ENCODE results near the gene STK36. TPM values are rescaled to one million over a fixed set of nuclear protein-coding genes. Genes with fewer than 3 reads are reported as not detected.

STK36 gene
- total RNA-seq, 1 donor from 2014 or later, result 67.8 TPM

- H3K9me3 Mint-ChIP-seq (ENCODE audit: unreplicated experiment), result no peaks in the 10 kb centered on the region
- H3K27ac Mint-ChIP-seq (ENCODE audit: unreplicated experiment), result no peak overlapping the region
- no peak for DNase-seq (ENCODE audit: extremely low spot score, unreplicated experiment)
- no peak overlapping the region for H3K4me3 Mint-ChIP-seq (ENCODE audit: unreplicated experiment)
- no peaks in the 10 kb centered on the region for H3K27me3 Mint-ChIP-seq (ENCODE audit: unreplicated experiment)
- peaks cover 33% of the 10 kb centered on the region for H3K36me3 Mint-ChIP-seq (ENCODE audit: unreplicated experiment)
- TF ChIP-seq, protein P1, sequence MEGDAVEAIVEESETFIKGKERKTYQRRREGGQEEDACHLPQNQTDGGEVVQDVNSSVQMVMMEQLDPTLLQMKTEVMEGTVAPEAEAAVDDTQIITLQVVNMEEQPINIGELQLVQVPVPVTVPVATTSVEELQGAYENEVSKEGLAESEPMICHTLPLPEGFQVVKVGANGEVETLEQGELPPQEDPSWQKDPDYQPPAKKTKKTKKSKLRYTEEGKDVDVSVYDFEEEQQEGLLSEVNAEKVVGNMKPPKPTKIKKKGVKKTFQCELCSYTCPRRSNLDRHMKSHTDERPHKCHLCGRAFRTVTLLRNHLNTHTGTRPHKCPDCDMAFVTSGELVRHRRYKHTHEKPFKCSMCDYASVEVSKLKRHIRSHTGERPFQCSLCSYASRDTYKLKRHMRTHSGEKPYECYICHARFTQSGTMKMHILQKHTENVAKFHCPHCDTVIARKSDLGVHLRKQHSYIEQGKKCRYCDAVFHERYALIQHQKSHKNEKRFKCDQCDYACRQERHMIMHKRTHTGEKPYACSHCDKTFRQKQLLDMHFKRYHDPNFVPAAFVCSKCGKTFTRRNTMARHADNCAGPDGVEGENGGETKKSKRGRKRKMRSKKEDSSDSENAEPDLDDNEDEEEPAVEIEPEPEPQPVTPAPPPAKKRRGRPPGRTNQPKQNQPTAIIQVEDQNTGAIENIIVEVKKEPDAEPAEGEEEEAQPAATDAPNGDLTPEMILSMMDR (IDR thresholded peaks at IDR 0.05), result no peak
- peaks cover 3% of the 10 kb centered on the region for H3K4me1 Mint-ChIP-seq (ENCODE audit: unreplicated experiment)
Observed at GRCh38 chr2:218745559-218746469, 73.9 kb downstream of the STK36 start.

GRCh38 chr2:218746470-218746795, 74.5 kb downstream of the STK36 start:
- Mint-ChIP-seq H3K27me3 (ENCODE audit: unreplicated experiment) (no peaks in the 10 kb centered on the region), H3K9me3 (ENCODE audit: unreplicated experiment) (no peaks in the 10 kb centered on the region), H3K4me1 (ENCODE audit: unreplicated experiment) (peaks cover 3% of the 10 kb centered on the region), H3K36me3 (ENCODE audit: unreplicated experiment) (peaks cover 38% of the 10 kb centered on the region), H3K27ac (ENCODE audit: unreplicated experiment) (no peak overlapping the region), H3K4me3 (ENCODE audit: unreplicated experiment) (no peak overlapping the region)
- DNase-seq (ENCODE audit: extremely low spot score, unreplicated experiment), result no peak
- TF ChIP-seq, protein P1 (IDR thresholded peaks at IDR 0.05), result no peak

GRCh38 chr2:218746960-218747359, 75.1 kb downstream of the STK36 start:
- Mint-ChIP-seq H3K36me3 (ENCODE audit: unreplicated experiment) (peaks cover 40% of the 10 kb centered on the region), H3K9me3 (ENCODE audit: unreplicated experiment) (no peaks in the 10 kb centered on the region), H3K27me3 (ENCODE audit: unreplicated experiment) (no peaks in the 10 kb centered on the region), H3K27ac (ENCODE audit: unreplicated experiment) (no peak overlapping the region), H3K4me3 (ENCODE audit: unreplicated experiment) (no peak overlapping the region), H3K4me1 (ENCODE audit: unreplicated experiment) (peaks cover 3% of the 10 kb centered on the region)
- DNase-seq (ENCODE audit: extremely low spot score, unreplicated experiment), result no peak
- TF ChIP-seq, protein P1 (IDR thresholded peaks at IDR 0.05), result no peak

- DNase-seq (ENCODE audit: extremely low spot score, unreplicated experiment), result no peak
- Mint-ChIP-seq H3K4me1 (ENCODE audit: unreplicated experiment) (no peaks in the 10 kb centered on the region), H3K27me3 (ENCODE audit: unreplicated experiment) (no peaks in the 10 kb centered on the region), H3K4me3 (ENCODE audit: unreplicated experiment) (no peak overlapping the region), H3K36me3 (ENCODE audit: unreplicated experiment) (peaks cover 53% of the 10 kb centered on the region), H3K9me3 (ENCODE audit: unreplicated experiment) (no peaks in the 10 kb centered on the region), H3K27ac (ENCODE audit: unreplicated experiment) (no peak overlapping the region)
- TF ChIP-seq, protein P1 (IDR thresholded peaks at IDR 0.05), result no peak
Observed at GRCh38 chr2:218748741-218749441, 77.0 kb downstream of the STK36 start.

Other genes starting within 250 kb of the STK36 start
- 14.6 and 15.0 TPM in 2 replicates for gene USP37, start 103.7 kb upstream of the STK36 start, total RNA-seq
- gene CNOT9, start 103.2 kb upstream of the STK36 start, total RNA-seq, result 40.3 and 41.6 TPM in 2 replicates
- gene PLCD4, start 64.2 kb upstream of the STK36 start, total RNA-seq, result 16.7 and 24.7 TPM in 2 replicates
- gene ZNF142, start 12.5 kb upstream of the STK36 start, total RNA-seq, result 33.4 and 35.5 TPM in 2 replicates
- 36.5 and 40.9 TPM in 2 replicates for gene BCS1L, start 12.4 kb upstream of the STK36 start, total RNA-seq
- gene RNF25, start 84 bp upstream of the STK36 start, total RNA-seq, result 35.7 and 36.7 TPM in 2 replicates
- 23.7 and 28.6 TPM in 2 replicates for gene TTLL4, start 38.7 kb downstream of the STK36 start, total RNA-seq
- gene CYP27A1, start 110.1 kb downstream of the STK36 start, total RNA-seq, result 3.2 and 4.1 TPM in 2 replicates
- gene PRKAG3, start 159.7 kb downstream of the STK36 start, total RNA-seq, result not detected in 2 replicates
- gene WNT6, start 187.7 kb downstream of the STK36 start, total RNA-seq, result 0.42 and 0.64 TPM in 2 replicates
- gene WNT10A, start 208.8 kb downstream of the STK36 start, total RNA-seq, result not detected in 2 replicates